Lung (tissue), 12 donors: ENCODE data around the gene ZDHHC11. TPM values are rescaled to one million over a fixed set of nuclear protein-coding genes. Genes with fewer than 3 reads are reported as not detected.

Source experiments
- ATAC-seq: fragments of 200-7000 bp; cut with Tn5 transposase; one replicate; pipeline ENCODE4 v1.9.1; 2020; ENCODE audit warnings: moderate number of reproducible peaks; ENCODE audit not compliant: insufficient read depth, low FRiP score
- DNase-seq, 3 donors: peaks; one replicate each; pipeline ENCODE4 v3.0.0-alpha.2; 2013 to 2017
- H3K27ac ChIP-seq, 2 donors: one replicate each; pipeline ENCODE4 v1.5.1; 2013; ENCODE audit warnings: mild to moderate bottlenecking in 2 of 2, moderate library complexity in 2 of 2, control low read depth in 1 of 2, inconsistent platforms in 1 of 2, low read depth in 1 of 2, low read length in 1 of 2
- H3K27me3 ChIP-seq, 3 donors: one replicate each; pipeline ENCODE4 v1.5.1; 2013; ENCODE audit warnings: low read length in 2 of 3; ENCODE audit not compliant: control insufficient read depth in 3 of 3, insufficient read depth in 3 of 3
- H3K36me3 ChIP-seq, 4 donors: one replicate each; pipeline ENCODE4 v1.5.1; 2013; ENCODE audit warnings: low read length in 4 of 4, mild to moderate bottlenecking in 1 of 4, moderate library complexity in 1 of 4; ENCODE audit not compliant: control insufficient read depth in 4 of 4, insufficient read depth in 4 of 4
- H3K4me1 ChIP-seq, 5 donors: one replicate each; pipeline ENCODE4 v1.5.1; 2013; ENCODE audit warnings: low read length in 5 of 5, mild to moderate bottlenecking in 2 of 5, moderate library complexity in 1 of 5; ENCODE audit not compliant: control insufficient read depth in 5 of 5, insufficient read depth in 5 of 5
- H3K4me3 ChIP-seq: one replicate; pipeline ENCODE4 v1.5.1; 2013; ENCODE audit warnings: mild to moderate bottlenecking, control low read depth, moderate library complexity
- H3K9ac ChIP-seq, 2 donors: one replicate each; pipeline ENCODE4 v1.5.1; 2013; ENCODE audit warnings: low read length in 2 of 2, control low read depth in 1 of 2; ENCODE audit not compliant: insufficient read depth in 1 of 2
- H3K9me3 ChIP-seq, 4 donors: one replicate each; pipeline ENCODE4 v1.5.1; 2013; ENCODE audit warnings: low read length in 3 of 4, mild to moderate bottlenecking in 1 of 4, moderate library complexity in 1 of 4; ENCODE audit not compliant: control insufficient read depth in 4 of 4, insufficient read depth in 3 of 4
- WGBS, 2 donors: extraction: QIAGEN DNeasy Blood & Tissue Kit; methylation state at CpG; one replicate each; pipeline ENCODE4 v1.1.7; 2013; 5-methylcytosine and 5-hydroxymethylcytosine counted together
- polyA plus RNA-seq, 2 donors: library from polyadenylated mRNA; stranded (reverse); fragments of 200-250 nt; gene quantifications; one replicate each; pipeline ENCODE4 v1.2.1, GENCODE V29; 2013
- total RNA-seq, 2 donors: library from RNA; depleted of rRNA in 1 of 2; stranded (reverse); fragments of >200 nt in 1 of 2; gene quantifications; one replicate each; pipeline ENCODE4 v1.2.1, GENCODE V29; 2014 to 2021
- TF ChIP-seq, protein P1 (sequence below): IDR thresholded peaks from 2 replicates; pipeline ENCODE4 v1.5.1; 2012; ENCODE audit warnings: mild to moderate bottlenecking; ENCODE audit errors: control extremely low read depth, extremely low read depth
- donor health status: control.
- donor health status: control.
- donor health status: Bipolar disorder and iron deficiency.
- donor health status: healthy.
- donor health status: DM: yes; HTN: yes; CAD: no.

ZDHHC11 gene
- total and polyA plus RNA-seq, 4 donors: 6.8 to 110 (median 20.5) TPM

DNA sequence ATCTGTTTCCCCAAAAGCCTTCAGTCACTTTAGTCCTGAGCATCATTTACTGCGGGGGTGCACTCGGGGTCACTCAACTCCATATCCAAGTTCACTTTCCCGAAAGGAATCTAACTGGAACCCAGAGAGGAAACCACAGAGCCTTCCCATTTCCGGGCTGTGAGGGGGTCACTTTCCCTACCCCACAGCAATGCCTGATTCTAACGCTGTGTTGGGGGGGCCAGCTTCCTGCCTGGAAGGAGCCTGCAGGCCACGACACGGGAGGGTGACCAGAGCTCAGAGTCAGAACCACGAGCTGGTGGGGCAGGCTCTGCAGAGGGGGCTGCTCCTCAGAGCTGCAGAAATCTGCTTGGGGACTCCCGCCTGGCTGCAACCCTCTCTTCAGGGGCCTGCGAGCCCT lies 21.5 kb upstream of the ZDHHC11 start:
- TF ChIP-seq, protein P1, sequence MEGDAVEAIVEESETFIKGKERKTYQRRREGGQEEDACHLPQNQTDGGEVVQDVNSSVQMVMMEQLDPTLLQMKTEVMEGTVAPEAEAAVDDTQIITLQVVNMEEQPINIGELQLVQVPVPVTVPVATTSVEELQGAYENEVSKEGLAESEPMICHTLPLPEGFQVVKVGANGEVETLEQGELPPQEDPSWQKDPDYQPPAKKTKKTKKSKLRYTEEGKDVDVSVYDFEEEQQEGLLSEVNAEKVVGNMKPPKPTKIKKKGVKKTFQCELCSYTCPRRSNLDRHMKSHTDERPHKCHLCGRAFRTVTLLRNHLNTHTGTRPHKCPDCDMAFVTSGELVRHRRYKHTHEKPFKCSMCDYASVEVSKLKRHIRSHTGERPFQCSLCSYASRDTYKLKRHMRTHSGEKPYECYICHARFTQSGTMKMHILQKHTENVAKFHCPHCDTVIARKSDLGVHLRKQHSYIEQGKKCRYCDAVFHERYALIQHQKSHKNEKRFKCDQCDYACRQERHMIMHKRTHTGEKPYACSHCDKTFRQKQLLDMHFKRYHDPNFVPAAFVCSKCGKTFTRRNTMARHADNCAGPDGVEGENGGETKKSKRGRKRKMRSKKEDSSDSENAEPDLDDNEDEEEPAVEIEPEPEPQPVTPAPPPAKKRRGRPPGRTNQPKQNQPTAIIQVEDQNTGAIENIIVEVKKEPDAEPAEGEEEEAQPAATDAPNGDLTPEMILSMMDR: no peak
- H3K36me3 ChIP-seq: peaks cover 40 to 71% (median 59%) of the 10 kb centered on the region in 4 donors
- ATAC-seq (no peak), DNase-seq (no peak)
- H3K27ac ChIP-seq: no peak overlapping the region
- H3K9ac ChIP-seq: no peak overlapping the region
- peaks cover 0 to under 1% (median 0%) of the 10 kb centered on the region in 4 donors for H3K9me3 ChIP-seq
- 73 to 80% methylated on average over 10 of the region's 10 CpGs for WGBS, 2 donors
- no peaks in the 10 kb centered on the region for H3K27me3 ChIP-seq
- H3K4me3 ChIP-seq: no peak overlapping the region
- peaks cover 0 to 2% (median 0%) of the 10 kb centered on the region in 5 donors for H3K4me1 ChIP-seq

DNA sequence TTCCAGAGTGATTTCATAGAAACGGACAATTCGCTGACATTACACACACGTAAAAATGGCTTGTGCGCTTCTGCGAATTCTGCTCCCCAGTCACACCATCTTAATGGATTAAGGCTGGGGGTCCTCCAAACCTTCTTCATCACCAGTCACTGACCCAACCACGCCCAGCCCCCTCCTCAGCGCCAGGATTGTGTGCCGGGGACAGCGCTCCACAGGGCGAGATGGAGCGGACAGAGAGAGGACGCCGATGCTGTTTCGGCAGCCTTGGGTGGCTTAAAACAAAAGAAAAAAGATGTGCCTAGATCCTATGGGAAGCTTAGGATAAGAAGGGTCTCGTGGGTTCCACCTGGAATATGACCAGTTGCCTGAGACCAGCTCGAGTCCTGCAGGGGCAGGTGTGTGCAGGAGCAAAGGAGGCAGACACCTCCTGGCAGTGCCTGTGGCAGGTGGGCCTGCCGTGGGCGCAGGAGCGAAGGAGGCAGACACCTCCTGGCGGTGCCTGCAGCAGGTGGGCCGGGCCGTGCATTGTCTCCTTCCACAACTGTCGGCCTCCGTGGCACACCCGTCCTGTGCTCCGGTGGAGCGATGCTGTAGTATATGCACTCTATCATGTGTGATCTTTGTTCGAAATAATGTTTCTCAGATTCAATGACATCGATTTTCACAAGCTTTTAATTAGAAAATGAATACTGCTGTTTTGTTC lies 21.0 kb upstream of the ZDHHC11 start:
- TF ChIP-seq, protein P1: no peak
- no peak for DNase-seq
- peaks cover 0 to 3% (median 0%) of the 10 kb centered on the region in 4 donors for H3K9me3 ChIP-seq
- 92 to 94% methylated on average over 29 of the region's 29 CpGs for WGBS, 2 donors
- H3K9ac ChIP-seq: no peak overlapping the region
- no peak for ATAC-seq
- peaks cover 0 to 2% (median 0%) of the 10 kb centered on the region in 5 donors for H3K4me1 ChIP-seq
- H3K4me3 ChIP-seq: no peak overlapping the region
- H3K36me3 ChIP-seq: peaks cover 46 to 74% (median 60%) of the 10 kb centered on the region in 4 donors
- H3K27ac ChIP-seq: no peak overlapping the region
- H3K27me3 ChIP-seq: no peaks in the 10 kb centered on the region

DNA sequence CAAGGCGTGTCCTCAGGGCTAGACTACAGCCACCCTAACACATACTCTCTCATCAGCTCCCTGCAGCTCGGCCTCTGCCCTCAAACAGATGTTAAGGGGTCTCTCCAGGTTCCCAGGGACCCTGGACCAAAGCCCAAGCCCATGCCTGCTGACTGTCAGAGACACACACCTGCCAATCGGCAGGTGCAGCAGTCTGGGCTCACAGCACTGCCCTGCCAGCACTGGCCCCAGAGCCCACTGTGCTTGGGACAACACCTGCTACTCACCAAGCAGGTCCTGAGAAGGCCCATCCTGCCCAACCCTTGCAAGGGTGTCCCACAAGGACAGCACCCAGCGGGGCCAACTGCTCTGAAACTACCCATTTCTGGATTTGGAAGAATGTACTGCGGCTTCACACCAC lies 20.2 kb upstream of the ZDHHC11 start:
- WGBS, 2 donors: 98% methylated on average over 5 of the region's 5 CpGs
- ATAC-seq (no peak), DNase-seq (no peak)
- no peak overlapping the region for H3K27ac ChIP-seq
- peaks cover 0 to 3% (median 0%) of the 10 kb centered on the region in 4 donors for H3K9me3 ChIP-seq
- H3K27me3 ChIP-seq: no peaks in the 10 kb centered on the region
- peaks cover 46 to 72% (median 60%) of the 10 kb centered on the region in 4 donors for H3K36me3 ChIP-seq
- TF ChIP-seq, protein P1: no peak
- no peak overlapping the region for H3K4me3 ChIP-seq
- H3K9ac ChIP-seq: no peak overlapping the region
- H3K4me1 ChIP-seq: peaks cover 0 to 2% (median 0%) of the 10 kb centered on the region in 5 donors
